ENCODE measurements around the gene MTHFR.

The MTHFR gene

GRCh38 chr1:11835441-11836225 lies 29.9 kb upstream of the MTHFR start:
- H2BK15ac ChIP-seq (ENCODE audit: low read depth, poor library complexity, severe bottlenecking), result no peak overlapping the region

GRCh38 chr1:11833900-11834299 lies 28.1 kb upstream of the MTHFR start:
- Histone ChIP-seq H3K4me1 (ENCODE audit: control insufficient read depth, insufficient read depth, low read depth, low read length) (no peaks in the 10 kb centered on the region), H3K27ac (ENCODE audit: low read length, poor library complexity, severe bottlenecking) (no peak overlapping the region), H3K4me3 (ENCODE audit: insufficient read depth in 1 of 2, low read depth in 1 of 2, low read length in 2 of 2) (no peak overlapping the region), H3K18ac (ENCODE audit: low read depth in 1 of 2, low read length in 2 of 2) (no peak overlapping the region), H3K79me1 (replicated peaks; ENCODE audit: low read length, poor library complexity, severe bottlenecking) (peaks cover 21% of the 10 kb centered on the region), H4K8ac (ENCODE audit: low read length) (peak overlapping the region; percentile 53), H2BK5ac (ENCODE audit: low read depth, low read length, poor library complexity, severe bottlenecking) (no peak overlapping the region), H3K9ac (ENCODE audit: low read length) (no peak overlapping the region), H3K9me3 (ENCODE audit: control insufficient read depth, low read length) (no peaks in the 10 kb centered on the region), H3K36me3 (ENCODE audit: control insufficient read depth in 1 of 2, insufficient read depth in 2 of 2, low read depth in 1 of 2, low read length in 2 of 2) (peaks cover 75 to 95% of the 10 kb centered on the region in 2 experiments), H4K91ac (ENCODE audit: low read length) (no peak overlapping the region), H2AK5ac (ENCODE audit: low read length, severe bottlenecking) (no peak overlapping the region), H2AFZ (ENCODE audit: low read depth, low read length) (no peak overlapping the region), H2BK15ac (ENCODE audit: low read depth, poor library complexity, severe bottlenecking) (no peak overlapping the region), H2BK12ac (ENCODE audit: low read length in 2 of 2) (no peak overlapping the region), H3K27me3 (ENCODE audit: control insufficient read depth in 1 of 2, insufficient read depth in 1 of 2, low read length in 2 of 2) (no peaks in the 10 kb centered on the region), H3K4me2 (ENCODE audit: low read length, poor library complexity, severe bottlenecking) (no peak overlapping the region), H3K4ac (ENCODE audit: low read depth in 1 of 2, low read length in 2 of 2) (no peak overlapping the region), H3K14ac (ENCODE audit: low read length in 2 of 2) (no peak overlapping the region), H3K23ac (ENCODE audit: low read length in 2 of 2) (no peak overlapping the region), H2BK120ac (ENCODE audit: low read depth, low read length) (no peak overlapping the region)
- DNase-seq, result no peak
- WGBS, result 98% methylated on average over 13 of the region's 13 CpGs

More at GRCh38 chr1:11835441-11836225, 29.9 kb upstream of the MTHFR start:
- no peak overlapping the region for H2BK12ac ChIP-seq (ENCODE audit: low read length in 2 of 2)
- no peaks in the 10 kb centered on the region for H3K9me3 ChIP-seq (ENCODE audit: control insufficient read depth, low read length)
- H2BK120ac ChIP-seq (ENCODE audit: low read depth, low read length), result no peak overlapping the region
- peaks cover 79 to 96% of the 10 kb centered on the region in 2 experiments for H3K36me3 ChIP-seq (ENCODE audit: control insufficient read depth in 1 of 2, insufficient read depth in 2 of 2, low read depth in 1 of 2, low read length in 2 of 2)
- H3K23ac ChIP-seq (ENCODE audit: low read length in 2 of 2), result no peak overlapping the region
- no peak overlapping the region for H3K18ac ChIP-seq (ENCODE audit: low read depth in 1 of 2, low read length in 2 of 2)
- H3K4me3 ChIP-seq (ENCODE audit: insufficient read depth in 1 of 2, low read depth in 1 of 2, low read length in 2 of 2), result no peak overlapping the region
- H2AK5ac ChIP-seq (ENCODE audit: low read length, severe bottlenecking), result no peak overlapping the region
- H3K4ac ChIP-seq (ENCODE audit: low read depth in 1 of 2, low read length in 2 of 2), result no peak overlapping the region
- peak overlapping the region; percentile 12 for H4K8ac ChIP-seq (ENCODE audit: low read length)
- no peak overlapping the region for H3K4me2 ChIP-seq (ENCODE audit: low read length, poor library complexity, severe bottlenecking)
- peaks cover 18% of the 10 kb centered on the region for H3K79me1 ChIP-seq (replicated peaks; ENCODE audit: low read length, poor library complexity, severe bottlenecking)
- H3K9ac ChIP-seq (ENCODE audit: low read length), result no peak overlapping the region
- DNase-seq, result no peak
- no peak overlapping the region for H2BK5ac ChIP-seq (ENCODE audit: low read depth, low read length, poor library complexity, severe bottlenecking)
- WGBS, result 97% methylated on average over 28 of the region's 28 CpGs
- H3K27ac ChIP-seq (ENCODE audit: low read length, poor library complexity, severe bottlenecking), result no peak overlapping the region
- H3K4me1 ChIP-seq (ENCODE audit: control insufficient read depth, insufficient read depth, low read depth, low read length), result no peaks in the 10 kb centered on the region
- H3K27me3 ChIP-seq (ENCODE audit: control insufficient read depth in 1 of 2, insufficient read depth in 1 of 2, low read length in 2 of 2), result no peaks in the 10 kb centered on the region
- no peak overlapping the region for H3K14ac ChIP-seq (ENCODE audit: low read length in 2 of 2)
- no peak overlapping the region for H2AFZ ChIP-seq (ENCODE audit: low read depth, low read length)
- peak overlapping the region; percentile 6 for H4K91ac ChIP-seq (ENCODE audit: low read length)

GRCh38 chr1:11833497-11833896 lies 27.7 kb upstream of the MTHFR start:
- H2AK5ac ChIP-seq (ENCODE audit: low read length, severe bottlenecking), result no peak overlapping the region
- H3K9ac ChIP-seq (ENCODE audit: low read length), result no peak overlapping the region
- peaks cover 77 to 95% of the 10 kb centered on the region in 2 experiments for H3K36me3 ChIP-seq (ENCODE audit: control insufficient read depth in 1 of 2, insufficient read depth in 2 of 2, low read depth in 1 of 2, low read length in 2 of 2)
- H2BK15ac ChIP-seq (ENCODE audit: low read depth, poor library complexity, severe bottlenecking), result no peak overlapping the region
- H4K8ac ChIP-seq (ENCODE audit: low read length), result no peak overlapping the region
- H3K4me1 ChIP-seq (ENCODE audit: control insufficient read depth, insufficient read depth, low read depth, low read length), result no peaks in the 10 kb centered on the region
- H2BK5ac ChIP-seq (ENCODE audit: low read depth, low read length, poor library complexity, severe bottlenecking), result no peak overlapping the region
- H3K79me1 ChIP-seq (replicated peaks; ENCODE audit: low read length, poor library complexity, severe bottlenecking), result peaks cover 20% of the 10 kb centered on the region
- no peak overlapping the region for H3K27ac ChIP-seq (ENCODE audit: low read length, poor library complexity, severe bottlenecking)
- no peak overlapping the region for H2BK120ac ChIP-seq (ENCODE audit: low read depth, low read length)
- H3K4me2 ChIP-seq (ENCODE audit: low read length, poor library complexity, severe bottlenecking), result no peak overlapping the region
- H3K23ac ChIP-seq (ENCODE audit: low read length in 2 of 2), result no peak overlapping the region
- H4K91ac ChIP-seq (ENCODE audit: low read length), result no peak overlapping the region
- no peak overlapping the region for H3K18ac ChIP-seq (ENCODE audit: low read depth in 1 of 2, low read length in 2 of 2)
- no peak overlapping the region for H2AFZ ChIP-seq (ENCODE audit: low read depth, low read length)
- no peak overlapping the region for H3K4ac ChIP-seq (ENCODE audit: low read depth in 1 of 2, low read length in 2 of 2)
- 97% methylated on average over 8 of the region's 8 CpGs for WGBS
- H3K4me3 ChIP-seq (ENCODE audit: insufficient read depth in 1 of 2, low read depth in 1 of 2, low read length in 2 of 2), result no peak overlapping the region
- DNase-seq, result no peak
- no peaks in the 10 kb centered on the region for H3K9me3 ChIP-seq (ENCODE audit: control insufficient read depth, low read length)
- H2BK12ac ChIP-seq (ENCODE audit: low read length in 2 of 2), result no peak overlapping the region
- no peaks in the 10 kb centered on the region for H3K27me3 ChIP-seq (ENCODE audit: control insufficient read depth in 1 of 2, insufficient read depth in 1 of 2, low read length in 2 of 2)
- H3K14ac ChIP-seq (ENCODE audit: low read length in 2 of 2), result no peak overlapping the region

GRCh38 chr1:11831945-11832725 lies 26.4 kb upstream of the MTHFR start:
- H2BK12ac ChIP-seq (ENCODE audit: low read length in 2 of 2), result no peak overlapping the region
- H4K8ac ChIP-seq (ENCODE audit: low read length), result no peak overlapping the region
- H3K9ac ChIP-seq (ENCODE audit: low read length), result no peak overlapping the region
- H3K18ac ChIP-seq (ENCODE audit: low read depth in 1 of 2, low read length in 2 of 2), result no peak overlapping the region
- H2AK5ac ChIP-seq (ENCODE audit: low read length, severe bottlenecking), result no peak overlapping the region
- H3K36me3 ChIP-seq (ENCODE audit: control insufficient read depth in 1 of 2, insufficient read depth in 2 of 2, low read depth in 1 of 2, low read length in 2 of 2), result peaks cover 77 to 95% of the 10 kb centered on the region in 2 experiments
- H2BK5ac ChIP-seq (ENCODE audit: low read depth, low read length, poor library complexity, severe bottlenecking), result no peak overlapping the region
- no peaks in the 10 kb centered on the region for H3K27me3 ChIP-seq (ENCODE audit: control insufficient read depth in 1 of 2, insufficient read depth in 1 of 2, low read length in 2 of 2)
- no peak overlapping the region for H3K4me3 ChIP-seq (ENCODE audit: insufficient read depth in 1 of 2, low read depth in 1 of 2, low read length in 2 of 2)
- no peak overlapping the region for H3K23ac ChIP-seq (ENCODE audit: low read length in 2 of 2)
- H2AFZ ChIP-seq (ENCODE audit: low read depth, low read length), result no peak overlapping the region
- DNase-seq, result no peak
- no peak overlapping the region for H2BK15ac ChIP-seq (ENCODE audit: low read depth, poor library complexity, severe bottlenecking)
- H3K4ac ChIP-seq (ENCODE audit: low read depth in 1 of 2, low read length in 2 of 2), result no peak overlapping the region
- peaks cover 20% of the 10 kb centered on the region for H3K79me1 ChIP-seq (replicated peaks; ENCODE audit: low read length, poor library complexity, severe bottlenecking)
- no peaks in the 10 kb centered on the region for H3K9me3 ChIP-seq (ENCODE audit: control insufficient read depth, low read length)
- WGBS, result 90% methylated on average over 8 of the region's 9 CpGs
- no peak overlapping the region for H4K91ac ChIP-seq (ENCODE audit: low read length)
- no peak overlapping the region for H3K27ac ChIP-seq (ENCODE audit: low read length, poor library complexity, severe bottlenecking)
- no peaks in the 10 kb centered on the region for H3K4me1 ChIP-seq (ENCODE audit: control insufficient read depth, insufficient read depth, low read depth, low read length)
- no peak overlapping the region for H2BK120ac ChIP-seq (ENCODE audit: low read depth, low read length)
- H3K4me2 ChIP-seq (ENCODE audit: low read length, poor library complexity, severe bottlenecking), result no peak overlapping the region
- H3K14ac ChIP-seq (ENCODE audit: low read length in 2 of 2), result no peak overlapping the region

Measured in mesenchymal stem cell (in vitro differentiated cells and primary cell).